GM12878 (cell line): ENCODE results near the gene ZSWIM6. TPM values are rescaled to one million over a fixed set of nuclear protein-coding genes. Genes with fewer than 3 reads are reported as not detected.

ENCODE experiments used
- ATAC-seq: fragments of 200-7000 bp; cut with Tn5 transposase; 3 replicates; pipeline ENCODE4 v1.9.1; 2020; ENCODE audit warnings: mild to moderate bottlenecking, moderate library complexity
- BruUV-seq: library from RNA; stranded (reverse); fragments of 400-500 nt; replicated peaks from 2 replicates; lab custom pipeline; 2021; lab: Mats Ljungman, UMichigan
- CTCF ChIA-PET: fragments of 300-600 bp; sonication (Branson Sonifier 250); formaldehyde crosslinking; extraction: SDS; loops from one replicate; lab custom pipeline; 2021; ENCODE audit warnings: inconsistent platforms; lab: Yijun Ruan, JAX
- POLR2A ChIA-PET: fragments of 350-600 bp; formaldehyde crosslinking; extraction: SDS; loops from one replicate; lab custom pipeline; 2021; ENCODE audit warnings: inconsistent platforms; lab: Charles Lee
- RAD21 ChIA-PET: fragments of 300-600 bp; sonication (Branson Sonifier 250); formaldehyde crosslinking; loops from one replicate; lab custom pipeline; 2023; ENCODE audit warnings: antibody characterized with exemption; ENCODE audit not compliant: unreplicated experiment; lab: Charles Lee
- SMC1A ChIA-PET: fragments of 300-600 bp; sonication (Branson Sonifier 250); formaldehyde crosslinking; loops from one replicate; lab custom pipeline; 2023; ENCODE audit not compliant: unreplicated experiment, uncharacterized antibody; lab: Charles Lee
- DNase-seq: peaks from one replicate; pipeline ENCODE4 v3.0.0-alpha.2; 2011; ENCODE audit warnings: low read depth, low spot score
- FAIRE-seq: peaks from 3 replicates; lab custom pipeline; 2011; peaks lifted over from hg19 to GRCh38; lab: Jason Lieb, UNC
- H2AFZ ChIP-seq: 2 replicates; pipeline ENCODE4 v1.6.0; 2011; ENCODE audit warnings: low read depth, low read length, control low read depth; ENCODE audit not compliant: control insufficient read depth
- H3K27ac ChIP-seq: 2 replicates; pipeline ENCODE4 v1.5.1; 2011; ENCODE audit warnings: control low read depth; ENCODE audit not compliant: control insufficient read depth, insufficient read depth
- H3K27me3 ChIP-seq, 2 experiments: replicated peaks in 1 of 2; 2 replicates each; pipeline versions ENCODE4 v1.6.0 to v1.6.1; 2011; ENCODE audit warnings: low read length in 1 of 2; ENCODE audit not compliant: control insufficient read depth in 2 of 2, insufficient read depth in 2 of 2
- H3K36me3 ChIP-seq, 2 experiments: 2 replicates each; pipeline ENCODE4 v1.5.1; 2011; ENCODE audit warnings: low read length in 1 of 2; ENCODE audit not compliant: control insufficient read depth in 2 of 2, insufficient read depth in 2 of 2
- H3K4me1 ChIP-seq: 2 replicates; pipeline ENCODE4 v1.6.1; 2011; ENCODE audit warnings: mild to moderate bottlenecking, low read length, moderate library complexity, mixed read lengths; ENCODE audit not compliant: control insufficient read depth, insufficient read depth
- H3K4me2 ChIP-seq: 2 replicates; pipeline ENCODE4 v1.6.0; 2011; ENCODE audit warnings: control low read depth; ENCODE audit not compliant: control insufficient read depth, insufficient read depth
- H3K4me3 ChIP-seq: fragments of 200-600 bp; sonication (generic); 2 replicates; pipeline ENCODE4 v1.5.1; 2016
- H3K79me2 ChIP-seq: 2 replicates; pipeline ENCODE4 v1.6.0; 2011; ENCODE audit warnings: low read length; ENCODE audit not compliant: control insufficient read depth, insufficient read depth
- H3K9ac ChIP-seq: 2 replicates; pipeline ENCODE4 v1.8.0; 2011; ENCODE audit warnings: low read length, control low read depth, mixed read lengths; ENCODE audit not compliant: control insufficient read depth, insufficient read depth
- H3K9me3 ChIP-seq: replicated peaks from 3 replicates; pipeline ENCODE4 v1.5.1; 2011; ENCODE audit warnings: mild to moderate bottlenecking, low read length; ENCODE audit not compliant: control insufficient read depth, insufficient read depth
- H4K20me1 ChIP-seq: 2 replicates; pipeline ENCODE4 v1.6.0; 2011; ENCODE audit not compliant: control insufficient read depth, insufficient read depth
- ESRRA ChIP-seq: IDR thresholded peaks from 2 replicates; pipeline ENCODE4 v1.6.1; 2012; ENCODE audit warnings: mild to moderate bottlenecking, low read length, improper control_type of control experiment
- HDAC2 ChIP-seq: fragments of 200-600 bp; sonication (generic); IDR thresholded peaks from 2 replicates; pipeline ENCODE4 v1.6.1; 2017
- MTA3 ChIP-seq: IDR thresholded peaks from 2 replicates; pipeline ENCODE4 v1.6.1; 2012; ENCODE audit warnings: low read length, inconsistent platforms, borderline replicate concordance
- NFYA ChIP-seq: IDR thresholded peaks from 2 replicates; pipeline ENCODE4 v1.6.1; 2011; ENCODE audit warnings: low read depth, mild to moderate bottlenecking, low read length, improper control_type of control experiment, borderline replicate concordance
- NR2F1 ChIP-seq: fragments of 450-650 bp; conservative IDR thresholded peaks from 2 replicates; pipeline ENCODE4 v1.6.1; 2017; ENCODE audit warnings: mild to moderate bottlenecking
- RELA ChIP-seq: fragments of 450-650 bp; IDR thresholded peaks from 2 replicates; pipeline ENCODE4 v1.8.0; 2014; ENCODE audit warnings: borderline replicate concordance; ENCODE audit not compliant: partially characterized antibody
- SIX5 ChIP-seq: IDR thresholded peaks from 2 replicates; pipeline ENCODE4 v1.6.1; 2011; ENCODE audit warnings: mild to moderate bottlenecking, low read depth, low read length, moderate library complexity; ENCODE audit not compliant: severe bottlenecking
- SMAD5 ChIP-seq: IDR thresholded peaks from 2 replicates; pipeline ENCODE4 v1.6.1; 2016; ENCODE audit warnings: antibody characterized with exemption, low read depth
- SMC3 ChIP-seq: IDR thresholded peaks from 2 replicates; pipeline ENCODE4 v1.6.1; 2011; ENCODE audit warnings: low read length, improper control_type of control experiment, borderline replicate concordance
- ZNF24 ChIP-seq: fragments of 450-650 bp; IDR thresholded peaks from 2 replicates; pipeline ENCODE4 v1.6.1; 2017; ENCODE audit warnings: antibody characterized with exemption, mild to moderate bottlenecking
- WGBS: methylation state at CpG from one replicate; pipeline ENCODE4 v1.1.6; 2016; ENCODE audit warnings: low lambda C conversion rate; ENCODE audit not compliant: insufficient replicate concordance, insufficient coverage; ENCODE audit errors: missing lambda C conversion rate; 5-methylcytosine and 5-hydroxymethylcytosine counted together
- in situ Hi-C: fragments of 300-500 bp; cut with MboI; formaldehyde crosslinking; loops from 9 replicates; pipeline ENCODE4 v1.14.3; 2018; ENCODE audit warnings: mixed read lengths
- intact Hi-C: fragments of 100-400 bp; cut with micrococcal nuclease; formaldehyde crosslinking; loops from one replicate; pipeline ENCODE4 v1.14.2; 2022; ENCODE audit not compliant: unreplicated experiment
- polyA plus RNA-seq, 11 experiments: library from polyadenylated mRNA; depleted of rRNA in 4 of 11; unstranded in 6 of 11; stranded (reverse) in 5 of 11; fragments of >200 nt; fragmentation: Nextera tagmentation in 4 of 11; fragmentation: Illumina TruSeq in 1 of 11; extraction: Ambion mirVana in 4 of 11; extraction: Trizol in 1 of 11; gene quantifications; 1 replicate in 1 of 11; 2 replicates in 10 of 11; pipeline versions ENCODE4 v1.2.1 to v1.2.3, GENCODE V29; 2011 to 2016; ENCODE audit warnings: inconsistent platforms in 2 of 11, missing spikeins in 2 of 11, low read depth in 1 of 11
- total RNA-seq, 4 experiments: library from RNA; depleted of rRNA in 3 of 4; stranded (reverse); fragments of >200 nt in 3 of 4; fragmentation: Illumina TruSeq in 1 of 4; extraction: Trizol in 1 of 4; gene quantifications; 2 replicates each; pipeline versions ENCODE4 v1.2.1 to v1.2.3, GENCODE V29; 2013 to 2021

ZSWIM6 gene
- total and polyA plus RNA-seq, 10 of the 15 experiments (the other 5 are each of a cell fraction or from before 2014, with no cell fraction given): 0.53 to 6.2 (median 3.4) TPM

- no TSS peak for BruUV-seq
- H3K27ac ChIP-seq: no peak overlapping the region
- no peak for FAIRE-seq
- no peak for TF ChIP-seq ZNF24
- no peak for TF ChIP-seq RELA
- no peak for TF ChIP-seq SMAD5
- no peak for TF ChIP-seq SMC3
- TF ChIP-seq ESRRA: no peak
- no peak for TF ChIP-seq HDAC2
- TF ChIP-seq NR2F1: no peak
- no peak for TF ChIP-seq SIX5
- TF ChIP-seq NFYA: no peak
- TF ChIP-seq MTA3: no peak
- TF ChIP-seq, all 136 proteins: peak for 0
- POLR2A ChIA-PET: no interaction called here
- in situ Hi-C loops (no loop called here), intact Hi-C loops (no loop called here)
- Histone ChIP-seq H3K4me2 (no peak overlapping the region), H3K9ac (no peak overlapping the region), H3K9me3 (no peaks in the 10 kb centered on the region; the same call in 2 of the 3 replicates), H3K36me3 (no peaks in the 10 kb centered on the region), H4K20me1 (no peaks in the 10 kb centered on the region), H2AFZ (no peak overlapping the region), H3K27me3 (no peaks in the 10 kb centered on the region), H3K79me2 (no peaks in the 10 kb centered on the region), H3K4me1 (no peaks in the 10 kb centered on the region), H3K4me3 (no peak overlapping the region)
- 16% methylated on average over 3 of the region's 3 CpGs for WGBS
- RAD21 ChIA-PET: no interaction called here
- CTCF ChIA-PET: no interaction called here
- DNase-seq (no peak), ATAC-seq (no peak)
- SMC1A ChIA-PET: interaction anchor here (1.9 kb wide), 1 partner anchor 21 kb away, joined by 5 read pairs; no protein-coding TSS in a partner anchor
Observed at GRCh38 chr5:61582887-61583286, 250.8 kb downstream of the ZSWIM6 start.
